WERI-Rb-1 (cell line): Measurements from ENCODE around the gene KCTD13.

ENCODE experiments used
- DNase-seq: peaks from one replicate; pipeline ENCODE4 v3.0.0-alpha.2; 2020
- H3K27ac ChIP-seq: fragments of 250-450 bp; sonication (Bioruptor Pico); 2 replicates; pipeline ENCODE4 v1.5.1; 2020; ENCODE audit warnings: mild to moderate bottlenecking, moderate library complexity
- H3K27me3 ChIP-seq: fragments of 250-450 bp; sonication (Bioruptor Pico); 2 replicates; pipeline ENCODE4 v1.5.1; 2021; ENCODE audit warnings: mild to moderate bottlenecking, low read depth, moderate library complexity; ENCODE audit not compliant: insufficient read depth, severe bottlenecking
- H3K36me3 ChIP-seq: fragments of 250-450 bp; sonication (Bioruptor Pico); 2 replicates; pipeline ENCODE4 v1.5.1; 2020; ENCODE audit warnings: mild to moderate bottlenecking, moderate library complexity
- H3K4me3 ChIP-seq: 2 replicates; pipeline ENCODE4 v1.5.1; 2011; ENCODE audit warnings: low read depth, mild to moderate bottlenecking, control low read depth, low read length
- H3K9me3 ChIP-seq: fragments of 250-450 bp; sonication (Bioruptor Pico); 2 replicates; pipeline ENCODE4 v1.5.1; 2021; ENCODE audit warnings: mild to moderate bottlenecking, moderate library complexity; ENCODE audit not compliant: severe bottlenecking
- CTCF ChIP-seq: IDR thresholded peaks from 2 replicates; pipeline ENCODE4 v1.5.1; 2011; ENCODE audit warnings: low read depth, mild to moderate bottlenecking, control low read depth, inconsistent platforms, low read length

KCTD13 gene

DNA sequence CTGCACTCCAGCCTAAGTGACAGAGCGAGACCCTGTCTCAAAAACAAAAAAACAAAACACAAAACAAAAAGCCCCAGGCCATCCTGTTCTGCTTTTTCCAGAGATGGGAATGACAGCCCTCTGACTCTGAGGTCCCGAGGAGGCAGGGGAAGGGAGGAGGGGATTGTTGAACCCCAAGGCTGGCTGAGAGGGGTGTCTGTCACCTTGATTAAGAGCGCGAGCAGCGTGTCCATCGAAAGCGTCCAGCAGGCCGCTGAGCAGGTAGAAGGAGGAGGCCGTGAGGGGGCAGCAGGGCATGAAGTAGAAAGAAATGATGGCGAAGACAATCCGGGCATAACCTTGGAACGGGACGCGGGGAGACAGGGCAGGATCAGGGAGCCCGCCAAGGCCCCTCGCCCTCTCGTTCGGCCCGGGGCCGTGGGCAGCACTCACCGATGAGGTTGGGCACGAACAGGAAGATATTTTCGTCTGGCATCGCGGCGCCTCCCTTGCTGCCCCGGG lies 63.6 kb downstream of the KCTD13 start:
- peak; percentile 13; the same call in 1 of the 2 replicates for TF ChIP-seq CTCF

GRCh38 chr16:29860218-29860617 lies 65.8 kb downstream of the KCTD13 start:
- no peak overlapping the region for H3K27ac ChIP-seq
- no peak overlapping the region for H3K4me3 ChIP-seq
- TF ChIP-seq CTCF = no peak
- no peak for DNase-seq
- H3K27me3 ChIP-seq = no peaks in the 10 kb centered on the region
- no peaks in the 10 kb centered on the region for H3K9me3 ChIP-seq
- H3K36me3 ChIP-seq = peaks cover 23% of the 10 kb centered on the region

More for the DNA sequence above, 63.6 kb downstream of the KCTD13 start:
- Histone ChIP-seq H3K27ac (peak overlapping the region; percentile 99), H3K4me3 (peak overlapping the region; percentile 67), H3K27me3 (no peaks in the 10 kb centered on the region), H3K36me3 (peaks cover 23% of the 10 kb centered on the region), H3K9me3 (no peaks in the 10 kb centered on the region)
- DNase-seq = peak; percentile 40

DNA sequence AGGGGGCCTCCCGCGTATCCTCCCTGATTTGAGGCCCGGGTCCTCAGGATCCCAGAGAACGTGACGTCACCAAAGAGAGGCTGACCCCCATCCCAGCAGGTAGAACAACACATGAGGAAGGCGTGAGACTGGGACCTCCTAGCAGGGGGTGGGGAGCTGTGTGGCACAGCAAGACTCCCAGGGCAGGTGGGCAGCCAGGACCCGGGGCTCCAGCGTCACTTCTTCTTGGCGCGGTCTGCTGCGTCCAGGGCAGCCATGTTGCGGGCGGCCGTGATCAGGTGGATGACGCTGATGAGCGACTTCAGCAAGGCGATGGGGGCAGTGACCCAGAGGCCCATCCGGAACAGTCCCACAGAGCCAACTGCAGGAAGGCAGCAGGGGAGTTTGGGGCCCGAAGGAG lies 67.1 kb downstream of the KCTD13 start:
- no peak for TF ChIP-seq CTCF
- H3K9me3 ChIP-seq = no peaks in the 10 kb centered on the region
- peaks cover 23% of the 10 kb centered on the region for H3K36me3 ChIP-seq
- no peak for DNase-seq
- H3K27me3 ChIP-seq = no peaks in the 10 kb centered on the region
- H3K27ac ChIP-seq = no peak overlapping the region
- no peak overlapping the region for H3K4me3 ChIP-seq

DNA sequence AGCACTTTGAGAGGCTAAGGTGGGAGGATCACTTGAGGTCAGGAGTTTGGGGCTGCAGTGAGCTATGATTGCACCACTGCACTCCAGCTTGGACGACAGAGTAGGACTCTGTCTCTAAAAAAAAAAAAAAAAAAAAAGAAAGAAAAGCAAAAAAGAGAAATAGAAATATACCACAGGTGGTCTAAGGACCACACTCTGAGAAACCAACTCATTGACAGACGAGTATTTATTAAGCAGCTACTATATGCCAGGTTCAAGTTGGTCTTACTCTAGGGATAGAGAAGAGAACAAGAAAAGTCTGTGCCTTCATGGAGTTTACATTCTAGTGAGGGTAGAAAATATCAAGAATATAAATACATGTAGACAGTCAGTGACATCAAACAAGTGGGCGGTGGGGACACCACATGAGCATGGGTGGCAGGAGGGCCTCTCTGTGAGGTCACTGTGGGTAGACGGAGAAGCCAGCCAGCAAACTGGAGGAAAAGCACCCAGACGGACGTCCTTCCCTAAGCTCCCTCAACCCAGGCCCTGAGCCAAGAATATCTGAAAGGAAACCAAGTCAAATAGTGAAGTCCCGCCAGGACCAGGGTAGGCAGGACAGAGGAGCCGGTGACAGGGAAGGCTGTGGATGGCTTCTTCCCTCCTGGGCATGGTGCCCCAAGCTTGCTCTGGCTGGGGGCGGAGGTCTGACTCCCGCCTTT lies 67.7 kb downstream of the KCTD13 start:
- no peak for DNase-seq
- no peak for TF ChIP-seq CTCF
- Histone ChIP-seq H3K27ac (no peak overlapping the region), H3K9me3 (no peaks in the 10 kb centered on the region), H3K36me3 (peaks cover 23% of the 10 kb centered on the region), H3K27me3 (no peaks in the 10 kb centered on the region), H3K4me3 (no peak overlapping the region)

DNA sequence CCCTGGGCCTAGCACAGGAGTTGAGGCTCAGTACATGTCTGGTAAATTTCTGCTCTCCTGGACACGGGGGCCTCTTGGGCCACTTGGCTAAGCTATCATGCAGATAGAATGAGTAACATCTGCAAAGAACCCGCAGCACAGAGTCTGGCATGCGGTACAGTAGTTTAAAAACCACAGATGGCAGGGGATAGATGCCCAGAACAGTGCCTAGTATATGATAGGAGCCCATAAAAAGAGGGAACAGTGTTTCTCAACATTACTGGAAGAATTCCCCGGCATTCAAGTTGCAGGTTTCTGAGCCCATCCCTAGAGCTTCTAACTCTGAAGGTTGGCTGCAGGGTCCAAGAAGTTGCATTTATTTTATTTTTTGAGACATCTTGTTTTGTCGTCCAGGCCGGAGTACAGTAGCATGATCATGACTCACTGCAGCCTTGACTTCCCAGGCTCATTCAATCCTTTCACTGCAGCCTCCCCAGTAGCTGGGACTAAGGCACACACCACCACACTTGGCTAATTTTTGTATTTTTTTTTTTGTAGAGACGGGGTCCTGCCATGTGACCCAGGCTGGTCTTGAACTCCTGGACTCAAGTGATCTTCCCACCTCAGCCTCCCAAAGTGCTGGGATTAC lies 68.8 kb downstream of the KCTD13 start:
- H3K4me3 ChIP-seq = no peak overlapping the region
- no peaks in the 10 kb centered on the region for H3K27me3 ChIP-seq
- H3K36me3 ChIP-seq = peaks cover 23% of the 10 kb centered on the region
- no peaks in the 10 kb centered on the region for H3K9me3 ChIP-seq
- TF ChIP-seq CTCF = no peak
- no peak overlapping the region for H3K27ac ChIP-seq
- DNase-seq = no peak
